Esophagus squamous epithelium (tissue), 5 donors: Measurements from ENCODE around the gene ALOX15B. TPM values are rescaled to one million over a fixed set of nuclear protein-coding genes. Genes with fewer than 3 reads are reported as not detected.

Experiments
- DNase-seq: peaks from one replicate; lab custom pipeline; 2025; lab: John Stamatoyannopoulos, UW
- H3K27ac ChIP-seq, 4 donors: fragments of 200-600 bp; sonication (generic); one replicate each; pipeline ENCODE4 v1.5.1; 2016 to 2019; ENCODE audit warnings: mild to moderate bottlenecking in 1 of 4
- H3K27me3 ChIP-seq, 4 donors: fragments of 200-600 bp; sonication (generic); 1 replicate in 3 of 4; 2 replicates in 1 of 4; pipeline versions ENCODE4 v1.5.1 to v1.6.0; 2017 to 2021; ENCODE audit warnings: antibody characterized with exemption in 1 of 4
- H3K36me3 ChIP-seq, 3 donors: fragments of 200-600 bp; sonication (generic); one replicate each; pipeline ENCODE4 v1.5.1; 2016 to 2019
- H3K4me1 ChIP-seq, 3 donors: fragments of 200-600 bp; sonication (generic); one replicate each; pipeline ENCODE4 v1.5.1; 2017 to 2019
- H3K4me3 ChIP-seq, 4 donors: fragments of 200-600 bp; sonication (generic); 1 replicate in 3 of 4; 2 replicates in 1 of 4; pipeline ENCODE4 v1.5.1; 2016 to 2019; ENCODE audit warnings: mild to moderate bottlenecking in 2 of 4, moderate library complexity in 1 of 4
- H3K9me3 ChIP-seq, 3 donors: fragments of 200-600 bp; sonication (generic); one replicate each; pipeline ENCODE4 v1.5.1; 2016 to 2019
- CTCF ChIP-seq, 6 experiments: fragments of 450-650 bp in 4 of 6; fragments of 200-600 bp in 2 of 6; sonication (generic) in 2 of 6; IDR thresholded peaks; one replicate each; pipeline ENCODE4 v1.5.1; 2016 to 2019; ENCODE audit warnings: antibody characterized with exemption in 6 of 6, mild to moderate bottlenecking in 4 of 6, moderate library complexity in 4 of 6
- POLR2A ChIP-seq, 4 donors: fragments of 450-650 bp; IDR thresholded peaks; one replicate each; pipeline ENCODE4 v1.6.1; 2017; ENCODE audit warnings: antibody characterized with exemption in 4 of 4, mild to moderate bottlenecking in 4 of 4, moderate library complexity in 3 of 4
- WGBS, 2 donors: methylation state at CpG; one replicate each; pipeline ENCODE4 v1.1.5; 2018; 5-methylcytosine and 5-hydroxymethylcytosine counted together
- intact Hi-C: fragments of 100-400 bp; cut with DNase I; formaldehyde crosslinking; loops from one replicate; pipeline ENCODE4 v1.15.0; 2022
- total RNA-seq, 4 donors: library from RNA; depleted of rRNA; stranded (reverse); fragments of >200 nt; gene quantifications; one replicate each; pipeline ENCODE4 v1.1.0, GENCODE V29; 2016
- donor health status: DM: yes; HTN: yes; CAD: no.

Gene ALOX15B
- total RNA-seq = 100 to 1,000 TPM in 1 of 4 donors, 10 to 100 TPM in 3; 24.0 to 104 (median 50.5) TPM

- intact Hi-C loops = no loop called here
- WGBS, 2 donors = 0 to 4% methylated on average over 3 to 9 of the region's 37 CpGs
- DNase-seq = no peak
- peak within 1 kb of the TSS; percentile 48 to 69 (median 58) for H3K4me3 ChIP-seq
- peaks cover 8 to 49% (median 24%) of the 10 kb centered on the region in 3 donors for H3K4me1 ChIP-seq
- peaks cover 0 to 15% (median 0%) of the 10 kb centered on the region in 3 donors for H3K36me3 ChIP-seq
- no peaks in the 10 kb centered on the region for H3K9me3 ChIP-seq
- H3K27me3 ChIP-seq = peaks cover 0 to 41% (median 0%) of the 10 kb centered on the region in 4 donors
- peak within 1 kb of the TSS; percentile 36 to 84 (median 82) for H3K27ac ChIP-seq
- no peak for TF ChIP-seq CTCF (IDR thresholded peaks at IDR 0.05)
- TF ChIP-seq POLR2A (IDR thresholded peaks at IDR 0.05) = peak in 1 of 4 donors; percentile 34
These were observed at the start of gene ALOX15B for GRCh38 chr17:8038954-8039610. TSS of gene ALOX15B (plus strand) at chr17:8039059. CDS start at chr17:8039156, 97 bp downstream.

- peaks cover 0 to 20% (median 5%) of the 10 kb centered on the region in 3 donors for H3K4me1 ChIP-seq
- peaks cover 0 to 20% (median 0%) of the 10 kb centered on the region in 4 donors for H3K27me3 ChIP-seq
- H3K36me3 ChIP-seq = no peaks in the 10 kb centered on the region
- intact Hi-C loops = loop anchor here (5.0 to 10.0 kb wide), 4 partner anchors 55 to 245 kb away; no protein-coding TSS in a partner anchor
- DNase-seq = peak; percentile 23
- no peaks in the 10 kb centered on the region for H3K9me3 ChIP-seq
- H3K27ac ChIP-seq = peak overlapping the region; percentile 63 to 85 (median 81)
- H3K4me3 ChIP-seq = peak overlapping the region; percentile 47 to 84 (median 68)
- 7 to 8% methylated on average over 19 to 25 of the region's 59 CpGs for WGBS, 2 donors
- TF ChIP-seq POLR2A (IDR thresholded peaks at IDR 0.05) (no peak), CTCF (IDR thresholded peaks at IDR 0.05) (peak; percentile 93 to 99 (median 96))
These were observed 48.8 kb upstream of the ALOX15B start for GRCh38 chr17:7989781-7990655.

GRCh38 chr17:7992516-7992915 lies 46.3 kb upstream of the ALOX15B start:
- Histone ChIP-seq H3K27me3 (peaks cover 0 to 13% (median 0%) of the 10 kb centered on the region in 4 donors), H3K4me3 (no peak overlapping the region), H3K4me1 (peaks cover 0 to 26% (median 5%) of the 10 kb centered on the region in 3 donors), H3K9me3 (no peaks in the 10 kb centered on the region), H3K36me3 (no peaks in the 10 kb centered on the region), H3K27ac (no peak overlapping the region)
- WGBS, 2 donors = 77 to 100% methylated on average over 1 to 2 of the region's 2 CpGs
- intact Hi-C loops = loop anchor here (5.0 to 10.0 kb wide), 2 partner anchors 52 to 130 kb away; no protein-coding TSS in a partner anchor
- DNase-seq = no peak
- TF ChIP-seq POLR2A (IDR thresholded peaks at IDR 0.05) (no peak), CTCF (IDR thresholded peaks at IDR 0.05) (no peak)

GRCh38 chr17:7992924-7993323 lies 45.9 kb upstream of the ALOX15B start:
- no peaks in the 10 kb centered on the region for H3K36me3 ChIP-seq
- no peak for TF ChIP-seq CTCF (IDR thresholded peaks at IDR 0.05)
- TF ChIP-seq POLR2A (IDR thresholded peaks at IDR 0.05) = no peak
- peaks cover 0 to 14% (median 0%) of the 10 kb centered on the region in 4 donors for H3K27me3 ChIP-seq
- whole genome bisulfite sequencing, 2 donors = 50 to 52% methylated on average over 3 of the region's 3 CpGs
- H3K27ac ChIP-seq = no peak overlapping the region
- no peak for DNase-seq
- peaks cover 0 to 26% (median 5%) of the 10 kb centered on the region in 3 donors for H3K4me1 ChIP-seq
- intact Hi-C loops = loop anchor here (5.0 to 10.0 kb wide), 2 partner anchors 52 to 131 kb away; no protein-coding TSS in a partner anchor
- H3K9me3 ChIP-seq = no peaks in the 10 kb centered on the region
- H3K4me3 ChIP-seq = no peak overlapping the region
